Stomach (tissue), 9 donors: ENCODE results near the gene PRDM2. TPM values are rescaled to one million over a fixed set of nuclear protein-coding genes. Genes with fewer than 3 reads are reported as not detected.

ENCODE experiments used
- DNase-seq, 2 donors: peaks; one replicate each; pipeline versions ENCODE4 v3.0.0 to v3.0.0-alpha.2; 2013 to 2019
- H3K27ac ChIP-seq, 5 donors: fragments of 200-600 bp in 4 of 5; sonication (generic) in 4 of 5; one replicate each; pipeline ENCODE4 v1.5.1; 2013 to 2019; ENCODE audit warnings: mild to moderate bottlenecking in 1 of 5, moderate library complexity in 1 of 5
- H3K27me3 ChIP-seq, 3 donors: fragments of 200-600 bp; sonication (generic); one replicate each; pipeline ENCODE4 v1.5.1; 2017 to 2019; ENCODE audit warnings: mixed run types in 1 of 3
- H3K36me3 ChIP-seq, 4 donors: fragments of 200-600 bp; sonication (generic); 1 replicate in 3 of 4; 2 replicates in 1 of 4; pipeline ENCODE4 v1.5.1; 2016 to 2019
- H3K4me1 ChIP-seq, 4 donors: fragments of 200-600 bp; sonication (generic); one replicate each; pipeline ENCODE4 v1.5.1; 2016 to 2019
- H3K4me3 ChIP-seq, 4 donors: fragments of 200-600 bp; sonication (generic) in 3 of 4; one replicate each; pipeline ENCODE4 v1.5.1; 2016 to 2019; ENCODE audit warnings: mild to moderate bottlenecking in 1 of 4
- H3K9me3 ChIP-seq, 4 donors: fragments of 200-600 bp; sonication (generic); one replicate each; pipeline ENCODE4 v1.5.1; 2016 to 2019
- EP300 ChIP-seq: sonication (generic); formaldehyde crosslinking; IDR thresholded peaks from one replicate; pipeline ENCODE4 v1.6.1; 2017; ENCODE audit warnings: antibody characterized with exemption
- POLR2A ChIP-seq, 4 donors: fragments of 450-650 bp; IDR thresholded peaks; one replicate each; pipeline ENCODE4 v1.6.1; 2016; ENCODE audit warnings: antibody characterized with exemption in 4 of 4, control low read depth in 2 of 4, mild to moderate bottlenecking in 1 of 4, moderate library complexity in 1 of 4
- POLR2AphosphoS5 ChIP-seq, 3 donors: sonication (generic); formaldehyde crosslinking; IDR thresholded peaks; one replicate each; pipeline ENCODE4 v1.6.1; 2016; ENCODE audit warnings: antibody characterized with exemption in 3 of 3
- WGBS, 5 donors: extraction: QIAGEN DNeasy Blood & Tissue Kit in 3 of 5; methylation state at CpG; one replicate each; pipeline versions ENCODE4 v1.1.5 to v1.1.7; 2013 to 2018; 5-methylcytosine and 5-hydroxymethylcytosine counted together
- intact Hi-C: fragments of 100-400 bp; cut with DNase I; formaldehyde crosslinking; loops from one replicate; pipeline ENCODE4 v1.15.1; 2023; ENCODE audit warnings: low total_unique reads
- polyA plus RNA-seq, 3 donors: library from polyadenylated mRNA; stranded (reverse); fragments of 200-250 nt; gene quantifications; one replicate each; pipeline ENCODE4 v1.2.3, GENCODE V29; 2013
- total RNA-seq, 5 donors: library from RNA; depleted of rRNA; stranded (reverse); fragments of >200 nt; gene quantifications; one replicate each; pipeline versions ENCODE4 v1.1.0 to v1.2.3, GENCODE V29; 2014 to 2016
- TF ChIP-seq, protein P1 (sequence below), 7 experiments: fragments of 450-650 bp in 4 of 7; fragments of 200-600 bp in 3 of 7; sonication (generic) in 3 of 7; IDR thresholded peaks; one replicate each; pipeline ENCODE4 v1.5.1; 2016 to 2019; ENCODE audit warnings: antibody characterized with exemption in 7 of 7, control low read depth in 2 of 7, mild to moderate bottlenecking in 1 of 7
- donor health status: healthy with polysubstance abuse.
- donor health status: Bipolar disorder and iron deficiency.
- donor health status: healthy.

PRDM2 gene
- total and polyA plus RNA-seq, 8 donors, result 10.1 to 77.7 (median 24.8) TPM

DNA sequence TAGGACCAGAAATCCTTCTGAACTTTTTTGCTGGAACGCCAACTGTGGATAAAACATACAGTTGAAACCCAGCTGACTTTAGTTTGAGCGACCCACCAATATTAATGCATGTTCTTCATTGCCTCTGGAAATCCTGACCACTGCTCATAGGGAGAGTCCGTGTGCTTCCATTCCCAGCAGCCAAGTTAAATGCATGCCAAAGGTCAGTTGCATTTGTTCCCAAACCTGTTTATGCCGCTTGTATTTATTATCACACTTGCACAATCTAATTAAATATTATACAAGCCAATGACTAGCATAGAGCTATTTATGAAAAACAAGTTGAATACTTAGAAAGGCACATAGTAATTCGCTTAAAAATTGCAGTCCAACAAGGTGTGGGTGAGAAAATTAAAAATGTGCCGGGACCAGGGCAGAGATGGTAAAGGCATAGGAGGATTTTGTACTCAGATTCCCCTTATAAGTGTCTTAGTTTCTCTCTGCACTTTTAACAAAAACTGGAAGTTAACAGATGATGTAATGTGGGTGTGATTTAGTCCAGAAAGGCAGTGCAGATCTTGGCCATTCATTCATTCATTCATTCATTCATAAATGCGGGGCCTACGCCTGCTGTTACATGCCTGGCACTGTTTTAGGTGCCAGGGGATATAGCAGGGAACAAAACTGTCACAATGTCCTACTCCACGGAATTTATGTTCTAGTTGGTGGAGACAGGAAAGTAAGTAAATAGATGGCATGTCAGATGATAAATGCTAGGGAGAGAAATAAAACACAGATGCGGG is 99.7 kb downstream of the PRDM2 start:
- peaks cover 27 to 41% (median 29%) of the 10 kb centered on the region in 4 donors for H3K4me1 ChIP-seq
- whole genome bisulfite sequencing, 5 donors, result 67 to 77% (median 74%) methylated on average over 10 of the region's 10 CpGs
- DNase-seq, result peak in 1 of 2 donors; percentile 43
- H3K4me3 ChIP-seq, result no peak overlapping the region
- H3K9me3 ChIP-seq, result no peaks in the 10 kb centered on the region
- H3K36me3 ChIP-seq, result peaks cover 4 to 13% (median 11%) of the 10 kb centered on the region in 4 donors
- no peaks in the 10 kb centered on the region for H3K27me3 ChIP-seq
- peak overlapping the region in 3 of 5 donors; percentile 38 to 73 (median 73) for H3K27ac ChIP-seq
- intact Hi-C loops, result loop anchor here (10.0 kb wide), 1 partner anchor 135 kb away; no protein-coding TSS in a partner anchor
- no peak for TF ChIP-seq POLR2A (IDR thresholded peaks at IDR 0.05)
- peak in 1 of 3 donors; percentile 9 for TF ChIP-seq POLR2AphosphoS5 (IDR thresholded peaks at IDR 0.05)
- no peak for TF ChIP-seq EP300
- TF ChIP-seq, protein P1, sequence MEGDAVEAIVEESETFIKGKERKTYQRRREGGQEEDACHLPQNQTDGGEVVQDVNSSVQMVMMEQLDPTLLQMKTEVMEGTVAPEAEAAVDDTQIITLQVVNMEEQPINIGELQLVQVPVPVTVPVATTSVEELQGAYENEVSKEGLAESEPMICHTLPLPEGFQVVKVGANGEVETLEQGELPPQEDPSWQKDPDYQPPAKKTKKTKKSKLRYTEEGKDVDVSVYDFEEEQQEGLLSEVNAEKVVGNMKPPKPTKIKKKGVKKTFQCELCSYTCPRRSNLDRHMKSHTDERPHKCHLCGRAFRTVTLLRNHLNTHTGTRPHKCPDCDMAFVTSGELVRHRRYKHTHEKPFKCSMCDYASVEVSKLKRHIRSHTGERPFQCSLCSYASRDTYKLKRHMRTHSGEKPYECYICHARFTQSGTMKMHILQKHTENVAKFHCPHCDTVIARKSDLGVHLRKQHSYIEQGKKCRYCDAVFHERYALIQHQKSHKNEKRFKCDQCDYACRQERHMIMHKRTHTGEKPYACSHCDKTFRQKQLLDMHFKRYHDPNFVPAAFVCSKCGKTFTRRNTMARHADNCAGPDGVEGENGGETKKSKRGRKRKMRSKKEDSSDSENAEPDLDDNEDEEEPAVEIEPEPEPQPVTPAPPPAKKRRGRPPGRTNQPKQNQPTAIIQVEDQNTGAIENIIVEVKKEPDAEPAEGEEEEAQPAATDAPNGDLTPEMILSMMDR (IDR thresholded peaks at IDR 0.05), result no peak

GRCh38 chr1:13801232-13801631 is 101.2 kb downstream of the PRDM2 start:
- peaks cover 5 to 14% (median 5%) of the 10 kb centered on the region in 4 donors for H3K36me3 ChIP-seq
- 29 to 63% (median 49%) methylated on average over 8 of the region's 8 CpGs for WGBS, 5 donors
- TF ChIP-seq POLR2AphosphoS5 (IDR thresholded peaks at IDR 0.05) (no peak), POLR2A (IDR thresholded peaks at IDR 0.05) (peak in 1 of 4 donors; percentile 28)
- peak; percentile 40 to 42 for DNase-seq
- H3K27me3 ChIP-seq, result no peaks in the 10 kb centered on the region
- H3K4me3 ChIP-seq, result peak overlapping the region in 1 of 4 donors; percentile 5
- H3K4me1 ChIP-seq, result peaks cover 27 to 41% (median 29%) of the 10 kb centered on the region in 4 donors
- intact Hi-C loops, result loop anchor here (10.0 kb wide), 1 partner anchor 136 kb away; no protein-coding TSS in a partner anchor
- peak overlapping the region in 4 of 5 donors; percentile 25 to 68 (median 46) for H3K27ac ChIP-seq
- no peaks in the 10 kb centered on the region for H3K9me3 ChIP-seq

GRCh38 chr1:13801655-13802486 is 101.9 kb downstream of the PRDM2 start:
- peak; percentile 42 to 62 for DNase-seq
- 68 to 86% (median 72%) methylated on average over 17 to 20 of the region's 20 CpGs for WGBS, 5 donors
- intact Hi-C loops, result loop anchor here (10.0 kb wide), 1 partner anchor 137 kb away; no protein-coding TSS in a partner anchor

GRCh38 chr1:13802782-13803545 is 103.0 kb downstream of the PRDM2 start:
- 89 to 95% (median 92%) methylated on average over 19 of the region's 19 CpGs for WGBS, 5 donors
- Histone ChIP-seq H3K4me1 (peaks cover 27 to 46% (median 29%) of the 10 kb centered on the region in 4 donors), H3K27ac (no peak overlapping the region), H3K4me3 (no peak overlapping the region), H3K27me3 (no peaks in the 10 kb centered on the region), H3K9me3 (no peaks in the 10 kb centered on the region), H3K36me3 (peaks cover 0 to 8% (median 5%) of the 10 kb centered on the region in 4 donors)
- DNase-seq, result no peak
- TF ChIP-seq, protein P1 (IDR thresholded peaks at IDR 0.05), result no peak
- TF ChIP-seq EP300 (no peak), POLR2A (IDR thresholded peaks at IDR 0.05) (no peak)
- intact Hi-C loops, result loop anchor here (10.0 kb wide), 1 partner anchor 138 kb away; no protein-coding TSS in a partner anchor

More at GRCh38 chr1:13801655-13802486, 101.9 kb downstream of the PRDM2 start:
- H3K4me3 ChIP-seq, result peak overlapping the region in 1 of 4 donors; percentile 5
- H3K27ac ChIP-seq, result peak overlapping the region in 4 of 5 donors; percentile 25 to 68 (median 46)
- H3K9me3 ChIP-seq, result no peaks in the 10 kb centered on the region
- H3K27me3 ChIP-seq, result no peaks in the 10 kb centered on the region
- peaks cover 0 to 8% (median 5%) of the 10 kb centered on the region in 4 donors for H3K36me3 ChIP-seq
- TF ChIP-seq EP300 (no peak), POLR2A (IDR thresholded peaks at IDR 0.05) (no peak), POLR2AphosphoS5 (IDR thresholded peaks at IDR 0.05) (peak in 1 of 3 donors; percentile 19)
- TF ChIP-seq, protein P1 (IDR thresholded peaks at IDR 0.05), result peak in 1 of 7 experiments; percentile 25
- peaks cover 27 to 41% (median 29%) of the 10 kb centered on the region in 4 donors for H3K4me1 ChIP-seq
